ENCODE results near the gene UMODL1.

Gene UMODL1

DNA sequence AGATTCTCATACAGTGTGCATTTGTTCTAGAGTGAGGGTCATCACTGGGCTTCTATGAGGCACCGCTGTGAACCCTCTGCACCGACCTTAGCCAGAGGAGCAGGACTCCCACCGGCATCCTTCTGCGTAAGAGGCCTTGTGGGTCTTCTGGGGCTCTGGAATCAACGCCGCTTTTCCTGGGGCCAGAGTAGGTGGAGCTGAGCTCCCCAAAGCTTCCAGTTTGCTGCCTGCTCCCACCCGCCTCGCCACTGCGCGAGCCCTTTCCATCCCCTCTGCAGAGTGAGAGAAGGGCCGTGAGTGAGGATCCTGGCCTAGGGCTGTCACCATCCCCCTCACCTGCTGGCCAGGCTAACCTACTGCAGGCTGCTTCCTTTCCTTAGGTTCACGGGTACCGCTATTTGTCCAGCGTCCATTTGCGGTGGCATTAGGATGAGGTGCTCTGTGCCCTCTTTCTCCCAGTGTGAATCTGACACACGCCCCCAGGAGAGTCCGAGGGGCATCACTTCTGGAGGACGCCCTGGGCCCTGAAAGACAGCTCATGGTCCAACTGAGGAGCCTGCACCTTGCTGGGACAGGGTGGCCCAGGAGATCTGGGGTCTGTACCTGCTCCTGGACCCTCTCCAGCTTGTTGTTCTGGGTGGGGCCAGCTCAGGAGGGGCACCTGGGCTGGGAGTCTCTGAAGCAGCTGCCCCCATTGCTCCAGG lies 36.2 kb downstream of the UMODL1 start:
- DNase-seq (ENCODE audit: low read depth), result no peak
- no peak overlapping the region for H3K4me3 ChIP-seq (ENCODE audit: low read depth, low read length)
- no peak for TF ChIP-seq CTCF (IDR thresholded peaks at IDR 0.05; ENCODE audit: control insufficient read depth, extremely low read depth, insufficient read depth)

DNA sequence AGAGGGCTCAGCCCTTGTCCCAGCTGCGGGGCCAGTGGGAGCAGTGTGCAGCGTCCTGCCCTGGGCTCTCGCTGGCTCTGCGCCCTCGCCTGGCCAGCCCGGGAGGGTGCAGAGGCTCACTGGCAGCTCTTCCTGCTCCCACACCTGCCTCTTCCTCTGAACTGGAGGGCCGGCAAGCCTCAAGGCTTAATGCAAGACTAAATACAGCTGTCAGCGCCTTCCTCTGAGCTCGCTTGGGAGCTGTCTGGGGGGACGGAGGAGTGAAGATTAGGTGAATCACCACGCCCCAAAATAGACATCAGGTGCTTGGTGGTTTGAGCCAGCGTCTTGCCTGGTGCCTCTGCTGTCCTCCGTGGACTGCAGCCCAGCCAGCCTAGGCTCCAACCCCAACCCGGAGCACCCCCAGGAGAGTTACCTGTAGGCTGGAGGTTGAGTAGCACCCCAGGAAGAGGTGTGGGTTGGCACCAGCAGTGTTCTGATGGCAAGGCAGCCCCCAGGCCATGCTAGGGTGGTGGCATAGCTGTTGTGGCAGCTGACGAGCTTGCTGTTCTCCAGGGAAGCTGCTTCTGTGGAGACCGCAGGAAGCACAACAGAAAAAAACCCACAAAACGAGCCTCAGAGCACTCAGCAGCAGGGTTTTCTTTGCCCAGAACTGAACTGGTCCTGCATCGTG lies 36.9 kb downstream of the UMODL1 start:
- no peak overlapping the region for H3K4me3 ChIP-seq (ENCODE audit: low read depth, low read length)
- peak; percentile 35 for DNase-seq (ENCODE audit: low read depth)
- TF ChIP-seq CTCF (IDR thresholded peaks at IDR 0.05; ENCODE audit: control insufficient read depth, extremely low read depth, insufficient read depth), result peak; percentile 94

DNA sequence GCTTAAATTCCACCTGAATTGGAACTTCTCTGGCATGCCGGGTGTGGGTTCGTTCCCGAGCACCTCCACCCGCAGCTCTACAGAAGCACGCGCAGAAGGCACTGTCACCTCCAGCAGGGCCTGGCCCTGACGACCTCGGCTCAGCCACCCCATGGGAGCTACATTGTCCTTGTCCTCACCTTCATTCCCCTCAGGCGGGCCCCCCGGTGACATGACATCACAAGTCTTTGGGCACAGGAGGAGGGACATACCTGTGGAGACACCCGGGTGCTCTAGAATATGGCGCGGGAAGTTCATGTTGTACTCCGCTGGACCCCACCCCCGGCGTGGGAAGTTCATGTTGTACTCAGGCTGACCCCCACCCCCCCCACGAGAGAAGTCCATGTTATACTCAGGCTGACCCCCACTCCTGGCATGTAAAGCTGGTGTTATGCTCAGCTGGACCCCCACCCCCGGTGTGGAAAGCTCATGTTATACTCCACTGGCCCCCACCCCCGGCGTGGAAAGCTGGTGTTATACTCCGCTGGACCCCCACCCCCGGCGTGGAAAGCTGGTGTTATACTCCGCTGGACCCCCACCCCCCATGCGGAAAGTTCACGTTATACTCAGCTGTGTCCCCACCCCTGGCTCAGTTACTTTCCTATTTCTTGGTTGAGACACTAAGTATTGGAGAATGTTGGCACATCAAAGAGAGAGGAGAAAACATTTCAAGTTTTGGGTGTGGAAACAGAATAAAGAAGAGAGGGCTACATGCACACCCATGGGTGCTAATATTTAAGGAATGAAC lies 37.6 kb downstream of the UMODL1 start:
- DNase-seq (ENCODE audit: low read depth), result no peak
- no peak for TF ChIP-seq CTCF (IDR thresholded peaks at IDR 0.05; ENCODE audit: control insufficient read depth, extremely low read depth, insufficient read depth)
- no peak overlapping the region for H3K4me3 ChIP-seq (ENCODE audit: low read depth, low read length)

DNA sequence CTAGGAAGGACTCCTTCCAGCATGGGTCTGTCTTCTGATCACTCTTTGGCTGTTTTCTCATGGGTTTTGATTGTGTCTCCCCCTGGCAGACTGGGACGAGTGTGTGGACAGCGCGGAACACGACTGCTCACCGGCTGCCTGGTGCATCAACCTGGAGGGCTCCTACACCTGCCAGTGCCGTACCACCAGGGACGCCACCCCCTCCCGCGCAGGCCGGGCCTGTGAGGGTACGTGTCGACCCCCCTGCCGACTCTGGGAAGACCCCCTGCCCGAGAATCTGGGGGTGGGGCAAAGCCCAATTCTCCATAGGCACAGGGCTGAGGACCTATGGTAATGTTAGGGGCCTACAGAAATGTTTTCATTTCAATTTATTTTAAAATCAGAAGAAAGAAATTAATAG lies 38.4 kb downstream of the UMODL1 start:
- no peak for TF ChIP-seq CTCF (IDR thresholded peaks at IDR 0.05; ENCODE audit: control insufficient read depth, extremely low read depth, insufficient read depth)
- H3K4me3 ChIP-seq (ENCODE audit: low read depth, low read length), result no peak overlapping the region
- DNase-seq (ENCODE audit: low read depth), result no peak

- no peak for TF ChIP-seq CTCF (IDR thresholded peaks at IDR 0.05; ENCODE audit: control insufficient read depth, extremely low read depth, insufficient read depth)
- DNase-seq (ENCODE audit: low read depth), result no peak
- no peak overlapping the region for H3K4me3 ChIP-seq (ENCODE audit: low read depth, low read length)
Observed at GRCh38 chr21:42109873-42110525, 38.9 kb downstream of the UMODL1 start.

DNA sequence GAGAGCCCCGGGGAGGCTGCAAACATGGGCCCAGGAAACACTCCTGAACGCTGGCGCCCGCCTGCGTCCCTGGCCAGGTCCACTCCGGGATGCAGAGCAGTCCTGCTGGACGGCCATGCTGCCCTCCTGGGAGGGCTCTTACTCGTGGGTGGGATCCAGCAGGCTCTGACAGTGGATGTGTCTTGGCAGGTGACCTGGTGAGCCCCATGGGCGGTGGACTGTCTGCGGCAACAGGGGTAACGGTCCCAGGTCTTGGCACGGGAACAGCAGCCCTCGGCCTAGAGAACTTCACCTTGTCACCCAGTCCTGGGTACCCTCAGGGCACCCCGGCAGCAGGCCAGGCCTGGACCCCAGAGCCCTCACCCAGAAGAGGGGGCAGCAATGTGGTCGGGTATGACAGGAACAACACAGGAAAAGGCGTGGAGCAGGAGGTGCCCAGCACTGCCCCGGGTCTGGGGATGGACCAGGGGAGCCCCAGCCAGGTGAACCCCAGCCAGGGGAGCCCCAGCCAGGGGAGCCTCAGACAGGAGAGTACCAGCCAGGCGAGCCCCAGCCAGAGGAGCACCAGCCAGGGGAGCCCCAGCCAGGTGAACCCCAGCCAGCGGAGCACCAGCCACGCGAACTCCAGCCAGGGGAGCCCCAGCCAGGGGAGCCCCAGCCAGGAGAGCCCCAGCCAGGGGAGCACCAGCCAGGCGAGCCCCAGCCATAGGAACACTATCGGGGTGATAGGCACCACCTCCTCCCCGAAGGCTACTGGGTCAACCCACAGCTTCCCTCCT lies 39.8 kb downstream of the UMODL1 start:
- DNase-seq (ENCODE audit: low read depth), result no peak
- no peak overlapping the region for H3K4me3 ChIP-seq (ENCODE audit: low read depth, low read length)
- no peak for TF ChIP-seq CTCF (IDR thresholded peaks at IDR 0.05; ENCODE audit: control insufficient read depth, extremely low read depth, insufficient read depth)
